Natural killer cell (primary cell): ENCODE results near the gene CATSPERB. TPM values are rescaled to one million over a fixed set of nuclear protein-coding genes. Genes with fewer than 3 reads are reported as not detected.
A peak's percentile ranks its signal among the peaks of the same experiment; 100 is the strongest.
"Not testable (repeated sequence)": the region's sequence is repeated elsewhere in the genome, so short reads cannot be mapped to it uniquely, and the experiment has no call there.

ENCODE experiments used
- ATAC-seq, 3 donors: fragments of 150-1000 bp in 2 of 3; fragments of 200-7000 bp in 1 of 3; cut with Tn5 transposase; 1 replicate in 1 of 3; 2 replicates in 2 of 3; pipeline ENCODE4 v1.10.0; 2021; ENCODE audit warnings: mild to moderate bottlenecking in 2 of 3, moderate library complexity in 2 of 3
- DNase-seq, 2 donors: peaks; one replicate each; pipeline versions ENCODE4 v3.0.0 to v3.0.0-alpha.2; 2013 to 2021; ENCODE audit warnings: mixed read lengths in 1 of 2
- H3K27ac ChIP-seq: one replicate; pipeline ENCODE4 v1.5.1; 2013; ENCODE audit warnings: mild to moderate bottlenecking, low read length
- H3K27me3 ChIP-seq: one replicate; pipeline ENCODE4 v1.6.1; 2013; ENCODE audit warnings: low read length; ENCODE audit not compliant: control insufficient read depth, insufficient read depth
- H3K36me3 ChIP-seq: one replicate; pipeline ENCODE4 v1.6.1; 2013; ENCODE audit warnings: low read length; ENCODE audit not compliant: control insufficient read depth, insufficient read depth
- H3K4me1 ChIP-seq: one replicate; pipeline ENCODE4 v1.6.1; 2013; ENCODE audit warnings: low read length; ENCODE audit not compliant: control insufficient read depth, insufficient read depth
- H3K4me3 ChIP-seq: one replicate; pipeline ENCODE4 v1.5.1; 2013; ENCODE audit warnings: low read length
- H3K9me3 ChIP-seq: one replicate; pipeline ENCODE4 v1.6.1; 2013; ENCODE audit warnings: low read length; ENCODE audit not compliant: control insufficient read depth, insufficient read depth
- H3K27ac Mint-ChIP-seq, 2 donors: one replicate each; pipeline ENCODE4 v1.8.0; 2022; ENCODE audit warnings: mild to moderate bottlenecking in 2 of 2, mixed read lengths in 2 of 2, moderate library complexity in 1 of 2
- H3K27me3 Mint-ChIP-seq, 2 donors: one replicate each; pipeline ENCODE4 v1.8.0; 2022; ENCODE audit warnings: low read depth in 2 of 2, mixed read lengths in 2 of 2
- H3K36me3 Mint-ChIP-seq: one replicate; pipeline ENCODE4 v1.8.0; 2022; ENCODE audit warnings: mixed read lengths
- H3K4me1 Mint-ChIP-seq, 2 donors: one replicate each; pipeline ENCODE4 v1.8.0; 2022; ENCODE audit warnings: mixed read lengths in 2 of 2
- H3K4me3 Mint-ChIP-seq: one replicate; pipeline ENCODE4 v1.8.0; 2022; ENCODE audit warnings: mild to moderate bottlenecking, moderate library complexity, mixed read lengths
- H3K9me3 Mint-ChIP-seq, 2 donors: one replicate each; pipeline ENCODE4 v1.8.0; 2022; ENCODE audit warnings: mixed read lengths in 2 of 2
- CTCF ChIP-seq: fragments of 200-600 bp; IDR thresholded peaks from one replicate; pipeline ENCODE4 v1.8.0; 2022; ENCODE audit warnings: antibody characterized with exemption
- WGBS: methylation state at CpG from one replicate; pipeline ENCODE4 v1.1.7; 2013; ENCODE audit warnings: missing lambda C conversion rate; ENCODE audit not compliant: insufficient coverage; 5-methylcytosine and 5-hydroxymethylcytosine counted together
- intact Hi-C: fragments of 100-400 bp; cut with micrococcal nuclease; formaldehyde crosslinking; loops from one replicate; pipeline ENCODE4 v1.14.2; 2022
- total RNA-seq, 4 donors: library from RNA; stranded (reverse); fragments of 120-200 nt in 1 of 4; gene quantifications; one replicate each; pipeline versions ENCODE4 v1.2.3 to v1.2.4, GENCODE V29; 2013 to 2022

The CATSPERB gene
- total RNA-seq, 3 donors from 2014 or later (not counting 1 experiment from before 2014, with no cell fraction given), result 3.1 to 5.8 (median 4.2) TPM

GRCh38 chr14:91681893-91682563 is 49.9 kb downstream of the CATSPERB start:
- no peak for TF ChIP-seq CTCF
- Mint-ChIP-seq H3K9me3 (no peaks in the 10 kb centered on the region), H3K27me3 (peaks cover 0 to 2% of the 10 kb centered on the region in 2 donors), H3K27ac (no peak overlapping the region), H3K36me3 (no peaks in the 10 kb centered on the region), H3K4me1 (no peaks in the 10 kb centered on the region), H3K4me3 (no peak overlapping the region)
- Histone ChIP-seq H3K27ac (no peak overlapping the region), H3K27me3 (no peaks in the 10 kb centered on the region), H3K4me3 (no peak overlapping the region), H3K9me3 (no peaks in the 10 kb centered on the region), H3K36me3 (no peaks in the 10 kb centered on the region), H3K4me1 (no peaks in the 10 kb centered on the region)
- WGBS, result 88% methylated on average over 4 of the region's 4 CpGs
- DNase-seq (no peak), ATAC-seq (peak in 1 of 3 donors; percentile 10)
- intact Hi-C loops, result no loop called here

- Mint-ChIP-seq H3K36me3 (no peaks in the 10 kb centered on the region), H3K27ac (no peak overlapping the region), H3K4me1 (no peaks in the 10 kb centered on the region), H3K4me3 (no peak overlapping the region), H3K27me3 (no peaks in the 10 kb centered on the region), H3K9me3 (no peaks in the 10 kb centered on the region)
- intact Hi-C loops, result no loop called here
- no peaks in the 10 kb centered on the region for H3K4me1 ChIP-seq
- no peak for TF ChIP-seq CTCF
- DNase-seq (no peak), ATAC-seq (no peak)
- no peaks in the 10 kb centered on the region for H3K27me3 ChIP-seq
- H3K4me3 ChIP-seq, result no peak overlapping the region
- 100% methylated on average over 3 of the region's 4 CpGs for WGBS
- H3K27ac ChIP-seq, result no peak overlapping the region
- H3K9me3 ChIP-seq, result no peaks in the 10 kb centered on the region
- H3K36me3 ChIP-seq, result no peaks in the 10 kb centered on the region
Measured at GRCh38 chr14:91681118-91681517, 50.8 kb downstream of the CATSPERB start.

- no peak for DNase-seq
- intact Hi-C loops, result no loop called here
- Histone ChIP-seq H3K9me3 (no peaks in the 10 kb centered on the region), H3K36me3 (no peaks in the 10 kb centered on the region), H3K27me3 (no peaks in the 10 kb centered on the region), H3K4me1 (no peaks in the 10 kb centered on the region), H3K27ac (no peak overlapping the region), H3K4me3 (no peak overlapping the region)
- no peaks in the 10 kb centered on the region for H3K9me3 Mint-ChIP-seq
- no peak overlapping the region for H3K27ac Mint-ChIP-seq
- H3K27me3 Mint-ChIP-seq, result no peaks in the 10 kb centered on the region
- no peaks in the 10 kb centered on the region for H3K36me3 Mint-ChIP-seq
- H3K4me3 Mint-ChIP-seq, result no peak overlapping the region
- H3K4me1 Mint-ChIP-seq, result no peaks in the 10 kb centered on the region
- no peak for ATAC-seq
- TF ChIP-seq CTCF, result no peak
Measured at GRCh38 chr14:91679273-91679672, 52.6 kb downstream of the CATSPERB start.

GRCh38 chr14:91677687-91678086 is 54.2 kb downstream of the CATSPERB start:
- H3K9me3 ChIP-seq, H3K36me3 ChIP-seq, DNase-seq, intact Hi-C loops, H3K27me3 Mint-ChIP-seq, ATAC-seq, H3K4me3 ChIP-seq, H3K9me3 Mint-ChIP-seq, H3K4me1 Mint-ChIP-seq, H3K4me1 ChIP-seq, H3K27ac ChIP-seq, H3K4me3 Mint-ChIP-seq, H3K27ac Mint-ChIP-seq, H3K36me3 Mint-ChIP-seq, H3K27me3 ChIP-seq: not testable (repeated sequence)
- 93% methylated on average over 3 of the region's 3 CpGs for WGBS
